ENCODE measurements around the gene RASA4B.
"Not testable (repeated sequence)": the region's sequence is repeated elsewhere in the genome, so short reads cannot be mapped to it uniquely, and the experiment has no call there.

RASA4B gene

DNA sequence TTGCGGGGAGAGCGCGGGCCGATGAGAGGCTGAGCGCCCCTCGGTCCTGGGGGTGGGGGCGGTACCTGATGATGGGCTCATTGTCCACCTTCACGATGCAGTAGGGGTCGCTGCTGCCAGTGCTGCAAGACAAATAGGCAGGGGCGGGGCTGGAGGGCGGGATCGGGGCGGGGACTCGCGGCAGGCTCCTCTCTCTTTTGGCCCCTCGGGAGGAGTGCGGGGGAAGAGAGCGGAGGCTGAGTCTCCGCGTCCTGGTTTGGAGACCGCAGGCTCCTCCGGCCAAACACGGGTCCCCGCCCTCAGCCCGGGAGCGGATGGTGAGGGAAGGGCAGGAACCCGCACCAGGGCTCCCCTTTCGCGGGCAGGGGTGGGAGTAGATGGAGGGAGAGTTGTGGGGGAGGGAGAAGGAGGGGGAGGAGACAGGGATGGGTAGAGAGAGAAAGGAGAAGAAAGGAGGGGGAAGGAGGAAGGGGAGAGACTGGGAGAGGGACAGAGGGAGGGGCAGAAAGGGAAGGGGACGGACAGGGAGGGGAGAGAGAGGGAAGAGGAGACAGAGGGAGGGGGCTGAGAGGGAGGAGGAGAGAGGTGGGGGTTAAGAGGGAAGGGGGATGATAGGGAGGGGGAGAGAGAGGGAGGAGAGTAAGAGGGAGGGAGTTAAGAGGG is 5.6 kb downstream of the RASA4B start:
- not testable (repeated sequence) for DNase-seq (ENCODE audit: low spot score)

GRCh38 chr7:102510575-102510974 is 7.0 kb downstream of the RASA4B start:
- not testable (repeated sequence) for DNase-seq (ENCODE audit: low spot score)

- DNase-seq (ENCODE audit: low spot score) = not testable (repeated sequence)
Measured at GRCh38 chr7:102507410-102508088, 10.0 kb downstream of the RASA4B start.

DNA sequence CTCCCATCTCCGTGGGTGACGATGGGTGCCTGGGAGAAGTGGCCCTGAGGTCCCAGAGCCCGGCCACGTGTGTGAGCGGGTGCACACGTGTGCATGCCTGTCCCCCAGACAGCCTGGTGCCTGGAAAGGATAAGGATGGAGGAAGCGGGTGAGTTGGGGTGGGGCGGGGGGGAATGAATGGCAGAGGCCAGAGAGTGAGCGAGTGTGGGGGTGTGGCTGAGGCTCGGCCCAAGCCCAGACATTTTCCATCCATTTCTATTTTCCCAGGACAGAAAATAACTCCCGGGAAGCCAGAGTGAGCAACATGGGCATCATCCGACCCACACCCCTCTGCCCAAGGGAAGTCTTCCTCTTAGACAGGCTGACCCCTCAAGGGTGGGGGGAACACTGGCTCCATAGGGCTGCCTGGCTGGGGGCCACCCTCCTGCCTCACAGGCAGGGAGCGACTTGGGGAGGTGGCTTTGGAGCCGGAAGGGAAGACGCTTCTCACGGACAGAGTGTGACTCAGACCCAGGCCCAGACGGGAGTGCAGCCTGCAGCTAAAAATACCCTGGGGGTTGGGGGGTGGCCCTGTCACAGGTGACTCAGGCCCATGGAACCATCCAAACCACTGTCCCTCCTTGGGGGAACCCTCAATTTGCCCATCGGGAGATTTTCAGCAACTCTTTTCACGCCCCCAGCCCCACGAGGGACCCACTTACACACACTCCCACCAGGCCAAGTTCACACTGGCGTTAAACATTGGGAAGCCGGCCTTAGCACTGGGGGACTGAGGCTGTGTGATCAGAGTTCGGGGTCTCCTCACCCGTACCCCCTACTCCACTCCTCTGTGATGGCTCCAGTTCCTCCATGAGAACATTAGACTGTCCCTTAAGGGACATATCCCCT is 12.0 kb downstream of the RASA4B start:
- not testable (repeated sequence) for DNase-seq (ENCODE audit: low spot score)

DNA sequence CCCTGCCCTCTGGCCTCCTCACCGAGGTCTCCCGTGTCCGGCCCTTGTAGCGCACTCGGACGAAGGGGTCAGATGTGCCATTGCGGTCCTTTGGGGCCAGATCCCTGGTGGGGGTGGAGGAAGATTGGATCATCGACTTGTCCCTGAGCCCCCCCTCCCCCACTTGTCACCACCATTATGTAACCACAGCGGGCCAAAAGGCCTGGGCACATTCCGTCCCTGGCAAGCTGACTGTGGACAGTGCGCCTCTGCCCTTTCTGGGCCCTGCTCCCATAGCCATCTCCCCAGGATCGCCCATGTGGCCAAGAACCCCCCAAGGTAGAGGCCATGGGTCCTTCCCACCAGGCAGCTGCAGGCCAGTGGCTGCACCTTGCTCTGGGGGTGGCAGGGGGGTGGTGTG is 14.4 kb downstream of the RASA4B start:
- DNase-seq (ENCODE audit: low spot score) = not testable (repeated sequence)

DNA sequence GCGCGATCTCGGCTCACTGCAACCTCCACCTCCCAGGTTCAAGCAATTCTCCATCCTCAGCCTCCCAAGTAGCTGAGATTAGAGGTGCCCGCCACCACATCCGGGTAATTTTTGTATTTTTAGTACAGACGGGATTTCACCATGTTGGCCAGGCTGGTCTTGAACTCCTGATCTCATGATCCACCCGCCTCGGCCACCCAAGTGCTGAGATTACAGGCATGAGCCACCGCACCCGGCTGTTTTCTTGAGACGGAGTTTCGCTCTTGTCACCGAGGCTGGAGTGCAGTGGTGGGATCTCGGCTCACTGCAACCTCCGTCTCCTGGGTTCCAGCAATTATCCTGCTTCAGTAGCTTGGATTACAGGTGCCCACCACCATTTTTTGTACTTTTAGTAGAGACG is 19.3 kb downstream of the RASA4B start:
- DNase-seq (ENCODE audit: low spot score) = not testable (repeated sequence)

GRCh38 chr7:102497308-102497707 is 20.3 kb downstream of the RASA4B start:
- not testable (repeated sequence) for DNase-seq (ENCODE audit: low spot score)

DNA sequence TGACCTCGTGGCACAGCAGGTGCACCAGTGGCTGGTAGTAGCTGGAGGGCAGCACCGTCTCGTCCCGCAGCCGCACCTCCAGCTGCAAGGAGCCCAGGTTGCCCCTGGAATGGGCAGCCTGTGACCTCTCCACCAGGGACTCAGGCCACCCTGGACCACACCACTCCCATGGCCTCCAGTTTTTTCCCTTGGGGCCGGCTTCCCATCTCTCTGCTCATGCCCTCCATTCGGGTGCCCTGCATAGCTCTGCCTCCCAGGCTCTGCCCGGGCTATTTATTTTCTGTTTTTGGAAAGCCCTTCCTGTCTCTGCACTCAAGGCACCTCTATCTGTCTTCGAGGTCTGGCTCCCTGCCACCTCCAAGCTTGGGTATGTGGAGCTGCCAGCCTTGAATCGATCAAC is 20.7 kb downstream of the RASA4B start:
- peak; percentile 0 for DNase-seq (ENCODE audit: low spot score)

DNA sequence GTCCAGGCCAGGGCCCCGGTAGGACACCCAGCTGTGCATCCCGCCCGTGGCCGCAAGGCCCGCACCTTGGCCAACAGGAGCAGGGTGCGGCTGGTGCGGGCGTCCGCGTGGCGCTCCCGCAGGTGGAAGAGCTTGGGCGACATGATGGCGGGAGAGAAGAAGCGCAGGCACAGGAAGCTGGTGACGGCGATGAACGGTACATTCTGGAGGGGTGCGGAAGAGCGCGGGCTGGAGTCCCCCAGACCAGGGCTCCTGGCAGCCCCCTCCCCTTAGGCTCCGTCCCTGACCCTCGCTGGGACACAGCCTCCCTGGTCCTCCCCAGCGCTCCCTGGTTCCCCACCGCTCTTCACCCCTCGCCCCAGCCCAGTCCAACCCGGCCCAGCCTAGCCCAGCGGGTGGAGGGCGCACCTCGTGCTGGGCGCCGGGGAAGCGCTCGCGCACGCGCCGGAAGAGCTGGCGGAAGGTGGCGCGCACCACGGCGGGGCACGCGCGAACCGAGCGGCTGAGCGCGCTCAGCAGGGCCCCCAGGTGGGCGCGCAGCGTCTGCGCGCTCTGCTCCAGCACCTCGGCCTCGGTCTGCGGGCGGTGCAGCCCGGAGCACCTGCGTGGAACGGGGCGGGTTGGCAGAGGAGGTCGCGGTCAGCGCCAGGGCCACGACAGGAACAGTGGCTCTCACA is 23.0 kb downstream of the RASA4B start:
- not testable (repeated sequence) for DNase-seq (ENCODE audit: low spot score)

- DNase-seq (ENCODE audit: low spot score) = not testable (repeated sequence)
Measured at GRCh38 chr7:102494026-102494425, 23.6 kb downstream of the RASA4B start.

- DNase-seq (ENCODE audit: low spot score) = not testable (repeated sequence)
Measured at GRCh38 chr7:102493220-102493935, 24.2 kb downstream of the RASA4B start.

GRCh38 chr7:102490529-102491075 is 27.0 kb downstream of the RASA4B start:
- not testable (repeated sequence) for DNase-seq (ENCODE audit: low spot score)

DNA sequence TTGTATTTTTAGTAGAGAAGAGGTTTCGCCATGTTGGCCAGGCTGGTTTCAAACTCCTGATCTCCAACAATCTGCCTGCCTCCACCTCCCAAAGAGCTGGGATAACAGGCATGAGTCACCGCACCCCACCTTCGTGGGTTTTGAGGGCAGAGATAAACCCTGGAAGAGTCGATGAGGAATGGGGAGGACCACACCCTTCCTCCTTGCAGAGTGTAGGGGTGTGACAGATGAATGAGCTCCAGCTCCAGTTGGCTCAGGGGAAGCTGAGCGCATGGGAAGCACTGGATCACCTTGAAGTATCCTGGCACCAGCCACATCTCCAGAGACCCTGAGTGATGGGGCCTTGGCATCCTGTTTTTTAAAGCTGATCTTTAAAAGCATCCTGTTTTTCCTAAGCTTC is 33.3 kb downstream of the RASA4B start:
- not testable (repeated sequence) for DNase-seq (ENCODE audit: low spot score)

- not testable (repeated sequence) for DNase-seq (ENCODE audit: low spot score)
Measured at GRCh38 chr7:102481962-102482361, 35.6 kb downstream of the RASA4B start.

DNA sequence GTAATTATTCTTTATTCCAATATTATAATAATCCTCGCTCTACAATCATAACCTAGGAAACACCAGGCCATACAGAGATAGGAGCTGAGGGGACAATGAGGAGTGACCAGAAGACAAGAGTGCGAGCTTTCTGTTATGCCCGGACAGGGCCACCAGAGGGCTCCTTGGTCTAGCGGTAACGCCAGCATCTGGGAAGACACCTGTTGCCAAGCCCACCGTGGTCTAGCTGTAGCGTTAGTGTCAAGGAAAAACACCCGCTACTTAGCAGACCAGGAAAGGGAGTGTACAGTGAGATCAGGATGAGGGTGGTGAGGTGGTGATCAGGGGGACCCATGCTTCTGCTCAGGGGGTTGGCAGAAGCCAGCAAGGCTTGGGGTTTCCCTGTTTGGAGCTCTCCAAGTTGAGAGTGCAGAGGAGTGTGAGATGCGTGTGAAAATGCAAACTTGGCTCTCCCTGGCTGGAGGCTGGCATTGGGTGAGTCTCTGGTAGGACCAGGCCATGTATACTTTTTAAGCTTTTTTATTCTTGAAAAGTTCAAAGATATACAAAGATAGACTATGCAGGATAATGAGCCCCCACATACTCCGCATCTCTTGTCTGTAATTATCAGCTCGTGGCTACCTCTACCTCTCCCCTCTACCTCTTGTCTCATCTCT is 37.5 kb downstream of the RASA4B start:
- not testable (repeated sequence) for DNase-seq (ENCODE audit: low spot score)

DNA sequence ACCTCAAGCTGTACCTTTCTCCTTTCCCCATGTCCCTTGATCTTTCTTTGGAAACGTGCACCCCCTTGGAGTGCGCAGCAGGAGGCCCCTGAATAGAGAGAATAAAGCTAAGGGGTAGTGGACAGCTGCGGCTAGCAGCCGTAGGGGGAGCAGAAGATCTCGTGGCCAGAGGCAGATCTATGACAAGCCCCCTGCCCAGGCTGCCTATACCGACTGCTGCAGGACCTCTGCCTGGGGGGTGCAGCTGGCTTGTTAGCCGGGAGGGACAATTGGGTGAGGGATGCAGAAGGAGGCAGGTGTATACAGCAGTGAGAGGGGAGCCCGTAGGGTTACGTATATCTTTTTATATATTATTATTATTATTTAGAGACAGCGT is 38.4 kb downstream of the RASA4B start:
- DNase-seq (ENCODE audit: low spot score) = not testable (repeated sequence)

DNA sequence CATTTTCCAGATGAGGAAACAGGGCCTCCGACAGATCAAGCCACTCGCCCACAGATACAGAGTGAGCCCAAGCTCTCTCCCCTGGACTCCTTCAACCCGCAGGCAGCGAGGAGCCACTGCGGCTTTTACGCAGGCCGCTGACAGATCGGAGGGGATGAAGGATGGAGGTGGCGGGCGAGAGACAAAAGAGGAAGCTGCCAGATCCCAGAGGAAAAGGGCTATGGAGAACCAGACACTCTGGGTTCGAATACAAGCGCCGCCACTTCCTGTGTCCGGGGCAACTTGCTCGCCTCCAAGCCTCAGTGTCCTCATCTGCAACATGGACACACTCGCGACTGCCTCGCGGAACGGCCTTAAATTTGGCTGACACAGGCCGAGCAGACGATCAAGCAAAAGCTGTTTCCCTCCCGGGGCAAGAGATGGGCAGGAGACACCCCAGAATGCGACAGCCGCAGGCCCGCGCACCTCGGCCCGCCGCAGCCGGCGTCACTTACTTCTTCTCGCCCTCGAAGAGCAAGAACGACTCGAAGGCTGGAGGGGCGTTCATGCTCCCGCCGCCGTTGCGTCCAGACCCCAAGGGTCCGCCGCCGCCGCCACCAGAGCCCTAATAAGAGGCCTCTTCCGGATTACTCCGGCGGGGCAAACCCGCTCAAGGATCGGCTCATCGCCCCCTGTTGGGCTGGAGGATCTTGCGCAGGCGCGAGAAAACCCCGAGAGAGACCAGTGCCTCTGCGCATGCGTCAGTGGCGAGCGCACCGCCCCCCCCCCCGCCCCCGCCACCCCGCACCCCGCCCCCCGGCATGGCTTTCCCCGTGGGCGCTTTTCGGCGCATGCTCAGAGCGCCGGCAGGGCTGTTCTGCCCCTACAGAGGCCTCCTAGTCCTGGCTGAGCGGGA is 39.0 kb downstream of the RASA4B start, which contains the start of gene POLR2J:
TSS of gene POLR2J (minus strand) at position 609 of the 895 bp plus-strand sequence. CDS start at position 547, 62 bp downstream.
- DNase-seq (ENCODE audit: low spot score) = peak; percentile 83

- not testable (repeated sequence) for DNase-seq (ENCODE audit: low spot score)
Measured at GRCh38 chr7:102474736-102475435, 42.7 kb downstream of the RASA4B start.

Data from SK-N-DZ (cell line).